ENCODE results near the gene NSG2. TPM values are rescaled to one million over a fixed set of nuclear protein-coding genes. Genes with fewer than 3 reads are reported as not detected.

NSG2 gene
- total RNA-seq, 4 donors from 2014 or later: not detected

DNA sequence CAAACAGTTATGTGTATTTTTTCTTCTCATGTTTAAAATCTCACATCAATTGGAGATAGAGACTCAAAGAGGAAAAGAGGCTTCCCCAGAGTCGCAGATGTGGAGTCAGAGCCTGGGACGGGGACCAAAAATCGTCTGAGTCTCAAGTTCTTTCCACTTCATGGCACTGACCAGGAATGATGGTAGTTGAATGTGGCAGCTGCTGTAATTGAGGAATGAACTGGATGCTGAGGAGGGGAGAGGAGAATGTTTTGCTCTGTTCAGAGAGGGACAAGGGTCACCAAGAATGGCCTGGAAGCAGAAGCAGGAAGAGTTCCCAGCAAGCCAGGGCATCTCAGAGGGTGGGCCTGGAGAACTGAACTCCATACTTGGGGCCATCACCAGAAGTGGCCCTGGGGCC is 103.9 kb downstream of the NSG2 start:
- ATAC-seq (ENCODE audit: low FRiP score): no peak
- no peak for DNase-seq (ENCODE audit: low spot score)
- TF ChIP-seq, protein P1, sequence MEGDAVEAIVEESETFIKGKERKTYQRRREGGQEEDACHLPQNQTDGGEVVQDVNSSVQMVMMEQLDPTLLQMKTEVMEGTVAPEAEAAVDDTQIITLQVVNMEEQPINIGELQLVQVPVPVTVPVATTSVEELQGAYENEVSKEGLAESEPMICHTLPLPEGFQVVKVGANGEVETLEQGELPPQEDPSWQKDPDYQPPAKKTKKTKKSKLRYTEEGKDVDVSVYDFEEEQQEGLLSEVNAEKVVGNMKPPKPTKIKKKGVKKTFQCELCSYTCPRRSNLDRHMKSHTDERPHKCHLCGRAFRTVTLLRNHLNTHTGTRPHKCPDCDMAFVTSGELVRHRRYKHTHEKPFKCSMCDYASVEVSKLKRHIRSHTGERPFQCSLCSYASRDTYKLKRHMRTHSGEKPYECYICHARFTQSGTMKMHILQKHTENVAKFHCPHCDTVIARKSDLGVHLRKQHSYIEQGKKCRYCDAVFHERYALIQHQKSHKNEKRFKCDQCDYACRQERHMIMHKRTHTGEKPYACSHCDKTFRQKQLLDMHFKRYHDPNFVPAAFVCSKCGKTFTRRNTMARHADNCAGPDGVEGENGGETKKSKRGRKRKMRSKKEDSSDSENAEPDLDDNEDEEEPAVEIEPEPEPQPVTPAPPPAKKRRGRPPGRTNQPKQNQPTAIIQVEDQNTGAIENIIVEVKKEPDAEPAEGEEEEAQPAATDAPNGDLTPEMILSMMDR (IDR thresholded peaks at IDR 0.05): no peak

DNA sequence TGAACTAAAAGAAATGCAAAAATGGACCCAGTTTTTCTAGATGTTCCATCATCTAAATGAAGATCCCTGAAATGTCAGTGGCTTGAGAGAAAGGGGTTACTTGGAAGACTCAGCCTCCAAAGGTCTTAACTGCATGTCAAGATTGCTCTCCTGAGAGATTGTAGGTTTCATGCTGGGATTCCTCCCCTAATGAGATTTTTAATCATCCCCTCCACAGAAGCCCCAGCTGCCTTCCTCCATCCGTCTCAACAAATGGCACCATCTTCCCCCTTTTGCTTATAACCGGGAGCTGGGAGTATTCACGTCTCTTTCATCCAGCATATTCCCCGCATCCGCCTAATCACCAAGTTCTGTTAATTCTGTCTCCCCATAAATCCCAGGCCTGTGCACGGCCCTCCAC is 104.5 kb downstream of the NSG2 start:
- ATAC-seq (ENCODE audit: low FRiP score) (no peak), DNase-seq (ENCODE audit: low spot score) (no peak)
- TF ChIP-seq, protein P1 (IDR thresholded peaks at IDR 0.05): no peak

DNA sequence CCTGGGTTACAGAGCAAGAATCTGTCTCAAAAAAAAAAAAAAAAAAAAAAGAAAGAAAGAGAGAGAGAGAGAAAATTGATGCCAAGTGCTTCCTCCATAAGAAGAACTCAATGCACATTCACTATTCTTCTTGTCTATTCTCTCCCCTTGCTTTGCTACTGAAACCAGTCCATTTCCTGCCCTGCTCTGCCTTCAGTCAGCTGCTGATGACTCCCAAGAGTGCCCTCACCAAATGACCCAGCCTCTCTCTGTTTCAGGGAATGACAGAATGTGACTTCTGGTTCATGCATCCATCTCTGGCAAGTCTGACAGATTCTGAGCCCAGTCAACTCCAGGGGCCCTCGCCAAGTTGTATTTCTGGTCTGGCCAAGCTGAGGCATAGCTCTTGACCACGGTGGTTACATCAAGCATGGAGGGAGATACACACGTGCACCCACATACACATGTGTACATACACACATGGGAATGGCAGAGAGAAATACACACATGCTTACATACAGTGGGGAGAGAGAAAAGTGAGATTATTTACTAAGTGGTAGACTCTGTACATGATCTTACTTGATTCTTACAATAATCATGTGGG is 106.2 kb downstream of the NSG2 start:
- ATAC-seq (ENCODE audit: low FRiP score): no peak
- no peak for DNase-seq (ENCODE audit: low spot score)
- TF ChIP-seq, protein P1 (IDR thresholded peaks at IDR 0.05): no peak

DNA sequence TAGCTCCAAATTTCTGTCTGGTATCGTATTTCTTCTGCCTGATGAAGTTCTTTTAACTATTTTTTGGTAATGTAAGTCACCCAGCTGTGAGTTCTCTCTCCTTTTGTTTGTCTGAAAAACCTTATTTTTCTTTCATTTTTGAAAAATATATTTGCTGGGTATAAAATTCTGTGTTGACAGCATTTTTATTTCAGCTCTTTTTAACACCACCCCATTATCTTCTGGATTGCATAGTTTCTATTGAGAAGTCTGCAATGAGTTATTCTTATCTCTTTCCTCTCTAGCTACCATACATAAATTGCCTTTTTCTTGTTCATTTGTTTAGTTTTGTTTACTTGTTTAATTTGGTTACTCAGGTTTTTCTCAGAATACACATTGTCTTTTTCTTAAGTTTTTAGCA is 109.1 kb downstream of the NSG2 start:
- DNase-seq (ENCODE audit: low spot score) (no peak), ATAC-seq (ENCODE audit: low FRiP score) (no peak)
- TF ChIP-seq, protein P1 (IDR thresholded peaks at IDR 0.05): no peak

DNA sequence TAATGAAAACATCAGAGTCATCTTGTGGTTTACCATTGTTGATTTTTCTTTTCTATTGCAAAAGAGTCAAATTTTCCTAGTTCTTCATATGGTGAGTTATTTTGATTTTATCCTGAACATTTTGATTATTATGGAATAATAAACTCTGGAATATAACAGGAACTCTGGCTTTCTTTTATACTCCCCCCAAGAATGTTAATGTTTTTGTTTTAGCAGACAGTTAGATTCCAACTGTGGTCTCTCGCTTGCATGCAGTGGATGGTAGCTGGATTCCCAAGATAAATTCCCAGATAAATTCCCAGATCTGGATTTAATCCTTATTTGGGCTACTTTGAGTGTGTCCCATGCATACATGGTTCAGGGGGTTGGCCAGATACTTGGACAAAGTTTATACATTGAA is 109.8 kb downstream of the NSG2 start:
- no peak for DNase-seq (ENCODE audit: low spot score)
- TF ChIP-seq, protein P1 (IDR thresholded peaks at IDR 0.05): no peak
- no peak for ATAC-seq (ENCODE audit: low FRiP score)

DNA sequence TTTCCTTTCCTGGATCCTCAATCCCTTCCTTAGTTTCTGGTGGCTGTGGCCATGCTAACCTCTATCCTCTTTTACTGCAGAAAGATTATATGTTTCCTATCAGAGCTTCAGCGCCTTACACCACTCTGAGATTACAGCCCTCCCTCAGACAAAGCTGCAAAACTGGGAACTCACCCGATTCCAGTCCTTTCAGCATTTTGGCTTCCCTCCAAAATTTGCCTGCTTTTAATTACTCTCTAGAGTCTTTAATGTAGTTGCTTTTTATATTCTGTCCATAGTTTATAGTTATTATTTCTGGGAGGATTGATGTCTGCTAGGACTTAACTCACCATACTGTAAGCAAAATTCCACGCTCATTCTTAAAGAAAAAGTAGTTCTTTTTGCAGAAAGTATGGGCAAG is 110.2 kb downstream of the NSG2 start:
- TF ChIP-seq, protein P1 (IDR thresholded peaks at IDR 0.05): no peak

DNA sequence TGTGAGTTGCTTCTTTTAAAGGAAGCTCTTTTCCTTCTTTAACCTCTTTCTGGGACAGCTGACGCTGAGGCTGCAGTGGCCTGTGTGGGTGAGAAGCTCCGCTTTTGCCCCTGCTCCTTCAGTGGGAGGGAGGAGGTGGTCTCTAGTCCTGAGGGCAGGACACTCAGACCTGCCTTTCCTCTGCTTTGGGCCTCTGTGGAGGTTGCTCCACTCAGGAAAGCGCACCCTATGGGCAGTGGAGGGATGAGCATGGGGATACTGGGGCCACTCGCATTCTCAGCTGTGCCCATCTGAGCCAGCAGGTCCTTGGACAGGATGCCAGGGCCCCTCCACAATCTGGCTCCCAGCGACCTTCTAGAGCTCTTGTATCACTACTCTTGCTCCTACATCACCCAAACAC is 111.5 kb downstream of the NSG2 start:
- TF ChIP-seq, protein P1 (IDR thresholded peaks at IDR 0.05): no peak
- DNase-seq (ENCODE audit: low spot score) (no peak), ATAC-seq (ENCODE audit: low FRiP score) (no peak)

More for the DNA sequence above, 110.2 kb downstream of the NSG2 start:
- ATAC-seq (ENCODE audit: low FRiP score): no peak
- DNase-seq (ENCODE audit: low spot score): no peak
